ENCODE results near the gene FAM50B.

FAM50B gene

DNA sequence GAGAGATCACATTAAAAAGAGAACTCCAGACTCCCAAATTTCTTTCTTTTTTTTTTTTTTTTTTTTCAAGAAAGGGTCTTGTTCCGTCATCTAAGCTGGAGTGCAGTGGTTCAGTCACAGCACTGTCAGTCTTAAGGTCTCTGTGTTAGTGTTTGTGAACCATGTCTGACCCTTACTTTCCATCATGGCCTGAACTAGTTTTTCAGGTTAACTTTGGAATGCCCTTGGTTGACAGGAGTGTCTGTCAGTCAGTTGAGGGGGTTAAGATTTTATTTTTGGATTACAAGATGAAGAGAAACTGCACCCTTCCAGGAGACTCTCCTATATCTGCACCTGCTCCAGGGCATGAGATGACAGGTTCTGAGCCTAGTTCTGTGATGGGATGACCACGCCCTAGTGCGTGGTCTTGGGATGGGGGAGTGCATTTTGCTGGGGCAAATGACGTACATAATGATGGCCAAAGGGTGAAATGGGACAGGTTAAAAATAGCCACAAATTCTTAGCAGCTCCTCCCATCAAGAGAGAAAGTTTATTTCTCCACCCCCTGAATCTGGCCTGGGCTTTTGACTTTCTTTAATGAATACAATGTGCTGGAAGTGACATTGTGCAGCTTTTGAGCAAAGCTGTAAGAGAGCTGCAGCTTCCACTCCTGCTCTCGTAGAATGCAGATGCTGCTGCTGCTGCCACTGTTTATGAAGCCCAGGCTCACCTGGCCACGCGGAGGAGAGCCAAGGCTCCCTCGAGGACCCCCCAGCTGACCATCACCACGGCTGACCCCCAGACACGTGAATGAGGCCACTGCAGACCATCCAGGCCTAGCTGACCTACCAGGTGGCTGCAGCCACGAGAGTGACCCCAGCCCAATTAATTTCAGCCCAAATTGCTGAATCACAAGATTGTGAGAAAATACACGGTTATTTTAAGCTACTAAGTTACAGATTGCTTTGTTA is 29.7 kb upstream of the FAM50B start:
- DNase-seq (ENCODE audit: low read depth) = no peak

DNA sequence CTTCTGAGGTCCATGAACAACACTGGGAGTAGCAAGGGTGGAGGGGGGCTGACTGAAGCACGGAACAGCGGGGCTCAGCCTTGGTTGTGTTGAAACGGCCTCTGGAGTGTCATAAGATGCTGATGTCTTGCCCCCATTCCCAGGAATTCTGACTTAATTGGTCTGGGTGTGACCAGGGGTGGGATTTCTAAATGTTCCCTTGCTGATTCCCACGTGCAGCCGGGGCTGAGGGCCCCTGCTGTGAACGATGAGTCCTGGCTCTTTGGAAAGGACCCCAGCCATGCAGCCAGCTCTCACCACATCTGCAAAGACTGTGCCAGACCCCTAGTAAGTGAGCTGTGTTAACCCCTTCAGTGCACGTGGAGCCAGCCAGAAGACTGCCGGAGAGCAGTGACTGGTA is 28.6 kb upstream of the FAM50B start:
- DNase-seq (ENCODE audit: low read depth) = no peak

DNA sequence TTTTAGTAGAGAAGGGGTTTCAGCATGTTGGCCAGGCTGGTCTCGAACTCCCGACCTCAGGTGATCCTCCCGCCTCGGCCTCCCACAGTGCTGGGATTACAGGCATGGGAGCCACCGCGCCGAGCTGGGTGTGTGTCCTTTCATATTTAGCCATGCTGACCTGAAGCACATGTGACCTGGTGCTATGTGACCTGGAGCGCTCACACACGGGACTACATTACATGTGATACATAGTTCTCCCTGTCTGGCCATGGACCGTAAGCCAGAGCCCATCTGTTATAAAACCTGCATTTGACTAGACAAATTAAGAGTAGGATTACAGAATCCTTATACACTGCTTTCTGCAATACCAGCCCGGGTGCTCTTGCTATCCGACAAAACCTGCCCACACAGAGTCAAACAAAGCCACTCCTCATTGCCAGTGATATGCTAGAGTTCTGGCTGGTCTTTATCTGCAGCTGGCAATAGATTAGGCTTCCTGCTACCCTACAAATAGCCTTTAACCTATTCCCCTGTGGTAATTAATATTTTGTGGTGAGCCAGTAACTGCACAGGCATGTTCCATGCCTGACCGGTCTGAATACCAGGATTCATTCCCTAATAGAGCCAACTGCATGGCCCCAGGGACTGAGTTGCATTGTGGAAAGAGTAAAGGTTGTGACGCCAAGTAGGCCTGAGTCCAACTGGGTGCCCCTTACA is 26.3 kb upstream of the FAM50B start:
- no peak for DNase-seq (ENCODE audit: low read depth)

DNA sequence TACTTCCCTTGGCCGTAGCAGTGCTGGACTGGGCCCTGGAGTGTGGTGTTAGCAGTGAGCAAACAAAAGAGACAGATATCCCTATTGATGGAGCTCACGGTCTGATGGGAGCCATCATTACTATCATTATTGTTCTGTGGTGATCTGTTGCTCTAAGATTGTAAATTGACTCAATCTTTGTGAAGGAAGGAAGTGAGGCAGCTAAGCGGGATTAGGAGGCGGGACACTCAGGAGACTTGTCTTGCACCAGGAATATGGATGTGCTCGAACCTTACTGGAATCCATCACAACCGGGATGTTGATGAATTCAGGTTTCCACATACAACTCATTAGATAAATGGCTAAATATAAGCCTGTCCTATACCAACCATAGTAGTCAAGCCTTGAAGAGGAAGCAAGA is 25.5 kb upstream of the FAM50B start:
- no peak for DNase-seq (ENCODE audit: low read depth)

DNA sequence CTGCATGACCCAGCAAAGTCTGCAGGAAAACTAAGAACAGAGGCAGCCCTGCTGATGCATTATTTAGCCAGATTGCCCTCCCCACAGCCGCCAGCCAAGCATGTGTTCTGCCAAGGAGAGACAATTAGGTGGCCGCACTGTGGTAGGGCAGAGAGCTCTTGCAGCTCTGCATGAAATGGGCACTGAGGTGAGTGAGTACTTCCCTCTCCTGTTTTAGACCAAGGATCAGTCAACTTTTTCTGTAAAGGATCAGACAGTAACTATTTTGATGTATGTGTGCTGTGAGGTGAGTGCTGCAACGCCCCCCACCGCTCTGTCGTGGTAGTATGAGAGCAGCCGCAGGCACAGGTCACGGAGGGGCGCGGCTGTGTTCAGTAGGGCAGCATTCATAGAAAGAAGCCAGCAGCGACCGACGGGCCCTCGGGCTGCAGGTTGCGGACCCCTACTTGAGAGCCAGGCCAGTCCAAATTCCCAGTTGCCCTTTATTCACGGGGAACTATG is 23.8 kb upstream of the FAM50B start:
- DNase-seq (ENCODE audit: low read depth) = no peak

DNA sequence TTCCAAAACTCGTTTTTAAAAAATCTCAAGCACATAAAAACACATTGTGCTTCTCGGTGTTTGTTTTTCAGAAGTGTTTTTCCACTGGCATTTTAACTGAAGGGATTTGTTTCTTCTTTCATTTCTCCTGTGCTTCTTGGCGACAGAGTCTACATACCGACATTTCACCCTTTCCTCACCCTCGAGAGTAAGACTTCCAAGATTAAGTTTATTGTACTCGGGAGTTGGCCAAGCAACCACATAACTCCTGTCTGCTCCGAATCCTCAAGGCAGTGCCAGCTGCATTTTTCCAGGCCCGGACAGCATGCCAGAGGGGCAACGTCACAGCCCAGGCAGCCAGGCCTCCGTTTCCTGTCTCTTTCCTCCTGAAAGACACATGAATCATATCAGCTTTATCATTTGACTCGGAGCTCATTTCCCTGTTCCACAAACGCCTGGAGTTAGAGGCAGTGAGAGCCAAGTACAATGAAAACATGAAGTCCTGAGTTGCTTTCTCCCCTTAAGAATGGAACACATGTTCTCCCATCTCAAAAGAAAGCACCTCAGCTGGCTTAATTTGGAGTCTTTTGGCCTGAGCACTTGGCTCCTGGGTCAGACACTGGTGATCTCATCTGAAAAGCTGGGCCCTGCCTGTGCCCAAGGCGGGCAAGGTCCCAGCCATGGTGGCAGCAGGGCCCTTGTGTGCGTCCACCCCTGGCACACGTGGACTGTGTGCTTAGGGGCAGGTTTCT is 23.2 kb upstream of the FAM50B start:
- DNase-seq (ENCODE audit: low read depth) = no peak

DNA sequence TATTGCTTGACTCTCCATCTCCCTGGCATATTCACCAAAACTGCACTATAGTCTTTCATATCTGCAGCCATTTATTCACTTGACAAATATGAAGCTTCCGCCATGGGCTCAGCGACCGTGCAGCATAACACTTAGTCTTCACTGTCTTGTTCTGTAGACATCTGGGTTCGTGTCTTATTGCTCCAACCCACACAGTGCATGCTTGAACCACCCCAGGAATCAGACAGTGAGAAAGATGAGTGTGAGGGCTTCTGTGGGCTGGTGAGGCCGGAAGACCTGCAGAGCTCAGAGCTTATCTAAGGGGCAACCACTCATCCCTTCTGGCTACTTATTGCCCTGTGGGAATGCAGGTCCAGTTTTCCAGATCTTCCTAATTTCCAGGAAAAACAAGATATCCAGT is 19.9 kb upstream of the FAM50B start:
- DNase-seq (ENCODE audit: low read depth) = no peak

DNA sequence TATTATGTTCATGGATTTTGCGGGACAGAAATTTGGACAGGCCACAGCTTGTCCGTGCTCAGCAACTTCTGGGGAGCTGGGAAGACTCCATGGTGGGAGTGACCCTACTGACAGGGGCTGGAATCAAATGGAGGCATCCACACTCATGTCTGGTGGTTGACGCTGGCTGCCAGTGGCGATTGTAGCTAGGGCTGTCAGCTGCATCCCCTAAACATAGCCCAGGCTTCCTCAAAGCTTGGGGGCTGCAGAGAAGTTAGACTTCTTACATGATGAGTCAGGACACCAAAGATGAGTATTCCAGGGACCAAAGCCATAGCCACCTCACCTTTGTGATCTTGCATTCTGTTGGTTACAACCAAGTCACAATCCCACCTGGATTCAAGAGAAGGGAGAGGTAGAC is 18.4 kb upstream of the FAM50B start:
- DNase-seq (ENCODE audit: low read depth) = no peak

DNA sequence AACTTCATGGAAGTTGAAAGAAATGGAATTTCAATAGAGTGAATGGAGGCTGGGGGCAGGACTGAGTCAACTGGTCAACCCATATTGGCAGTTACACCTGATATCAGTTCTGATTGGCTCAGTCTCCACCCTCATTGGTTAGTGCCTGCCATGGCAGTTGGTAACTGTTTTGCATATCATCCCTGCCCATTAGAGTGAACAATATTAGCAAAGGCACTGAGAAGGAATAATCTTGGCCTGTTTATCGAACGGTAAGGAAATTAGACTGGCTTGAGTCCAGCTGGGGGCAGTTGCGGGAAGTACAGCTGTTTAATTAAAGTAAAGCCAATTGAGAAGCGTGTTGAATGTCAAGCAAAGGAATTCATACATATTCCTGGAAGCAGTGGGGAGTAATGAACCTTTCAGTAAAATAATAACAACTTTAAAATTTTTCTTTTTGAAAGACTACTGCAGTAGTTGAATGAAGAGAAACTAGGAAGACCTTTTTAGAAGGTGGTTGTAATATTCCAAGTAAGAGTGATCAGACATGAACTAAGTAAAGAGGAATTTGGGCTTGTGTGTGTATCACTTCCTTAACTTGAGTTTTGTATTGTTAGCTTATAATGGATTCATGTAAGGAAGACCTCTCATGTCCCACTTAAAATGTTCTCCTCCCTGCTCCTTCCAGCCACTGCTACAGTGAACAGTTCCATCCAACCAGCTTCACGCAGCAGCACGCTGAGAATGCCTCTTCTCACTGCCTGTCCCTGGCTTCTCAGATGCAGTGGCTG is 17.2 kb upstream of the FAM50B start:
- no peak for DNase-seq (ENCODE audit: low read depth)

DNA sequence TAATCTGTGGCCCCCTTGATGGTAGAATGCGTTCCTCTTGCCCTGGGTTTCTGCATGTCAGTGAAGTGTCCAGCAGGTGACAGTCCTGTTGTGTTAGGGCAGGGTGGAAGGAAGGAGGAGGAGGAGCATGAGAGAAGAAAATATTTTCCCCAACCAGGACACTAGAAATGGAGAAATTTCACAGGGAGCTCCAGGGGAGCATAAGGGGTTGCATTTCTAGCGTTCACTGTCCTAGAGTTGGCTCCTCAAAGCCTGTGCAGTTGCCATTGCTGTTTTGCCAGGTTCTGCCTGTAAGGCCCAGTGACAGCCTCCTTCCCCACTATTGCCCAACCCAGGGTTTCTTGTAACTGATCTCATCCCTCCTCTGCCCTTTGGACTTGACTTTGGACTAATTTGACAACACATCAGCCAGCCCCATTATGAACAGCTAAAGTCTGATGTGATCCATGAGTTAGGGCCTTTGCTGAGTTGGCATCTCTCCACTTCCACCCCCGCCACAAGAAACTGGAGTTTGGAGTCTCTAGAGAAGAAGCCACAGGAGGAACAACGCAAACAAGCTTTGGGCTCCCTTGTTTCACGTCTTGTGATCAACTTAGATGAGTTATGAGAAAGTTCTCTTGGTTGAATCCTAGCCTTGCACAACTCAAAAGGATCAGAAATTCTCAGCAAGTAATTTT is 14.0 kb upstream of the FAM50B start:
- no peak for DNase-seq (ENCODE audit: low read depth)

DNA sequence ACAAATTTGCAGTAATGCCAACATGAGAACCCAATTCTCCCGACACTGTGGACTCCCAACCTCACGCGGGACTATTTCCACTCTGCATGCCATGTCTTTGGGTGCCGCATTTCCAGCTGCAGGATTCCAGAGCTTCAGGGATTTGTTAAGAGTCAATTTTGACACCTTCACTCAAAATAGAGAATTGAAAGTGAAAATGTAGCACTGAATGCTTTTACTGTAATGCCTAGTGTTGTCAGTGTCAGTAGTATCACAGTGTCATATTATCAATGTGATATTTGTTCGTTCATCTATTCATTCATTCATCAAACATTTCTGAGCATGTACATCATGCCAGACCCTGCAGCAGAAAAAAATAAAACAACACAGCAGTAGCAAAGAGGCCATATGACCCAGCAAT is 13.4 kb upstream of the FAM50B start:
- DNase-seq (ENCODE audit: low read depth) = no peak

DNA sequence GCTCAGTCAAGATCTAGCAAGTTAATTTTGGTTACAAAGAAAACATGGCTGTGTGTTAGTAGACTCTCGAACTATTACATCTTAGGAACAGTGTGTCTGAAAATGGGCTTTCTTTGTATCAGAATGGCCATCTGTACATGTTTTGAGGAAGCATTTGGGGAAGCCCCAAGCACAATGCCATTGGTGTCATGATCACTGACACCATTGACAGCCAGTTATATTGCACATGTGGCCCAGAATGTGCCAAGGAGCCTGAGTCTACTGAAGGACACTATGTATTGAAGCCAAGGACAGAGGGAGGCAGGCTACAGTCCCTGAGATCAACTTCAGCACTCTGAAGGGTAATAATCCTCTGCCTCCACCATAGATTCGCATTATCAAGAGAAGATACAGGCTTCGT is 12.6 kb upstream of the FAM50B start:
- DNase-seq (ENCODE audit: low read depth) = no peak

DNA sequence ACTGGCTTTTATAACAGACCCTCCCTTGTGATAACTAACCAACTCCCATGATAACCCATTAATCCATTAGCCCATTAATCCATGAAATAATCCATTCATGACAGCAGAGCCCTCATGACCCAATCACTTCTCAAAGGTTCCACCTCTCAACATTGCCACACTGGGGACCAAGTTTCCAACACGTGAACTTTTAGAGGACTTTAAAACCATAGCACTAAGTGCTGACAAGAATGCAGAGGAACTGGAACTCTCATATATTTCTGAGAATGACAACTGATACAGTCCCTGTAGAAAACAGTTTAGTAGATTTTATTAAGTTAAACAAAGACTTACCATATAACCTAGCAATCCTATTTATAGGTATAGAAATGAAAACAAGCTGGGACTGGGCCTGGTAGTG is 11.4 kb upstream of the FAM50B start:
- DNase-seq (ENCODE audit: low read depth) = no peak

DNA sequence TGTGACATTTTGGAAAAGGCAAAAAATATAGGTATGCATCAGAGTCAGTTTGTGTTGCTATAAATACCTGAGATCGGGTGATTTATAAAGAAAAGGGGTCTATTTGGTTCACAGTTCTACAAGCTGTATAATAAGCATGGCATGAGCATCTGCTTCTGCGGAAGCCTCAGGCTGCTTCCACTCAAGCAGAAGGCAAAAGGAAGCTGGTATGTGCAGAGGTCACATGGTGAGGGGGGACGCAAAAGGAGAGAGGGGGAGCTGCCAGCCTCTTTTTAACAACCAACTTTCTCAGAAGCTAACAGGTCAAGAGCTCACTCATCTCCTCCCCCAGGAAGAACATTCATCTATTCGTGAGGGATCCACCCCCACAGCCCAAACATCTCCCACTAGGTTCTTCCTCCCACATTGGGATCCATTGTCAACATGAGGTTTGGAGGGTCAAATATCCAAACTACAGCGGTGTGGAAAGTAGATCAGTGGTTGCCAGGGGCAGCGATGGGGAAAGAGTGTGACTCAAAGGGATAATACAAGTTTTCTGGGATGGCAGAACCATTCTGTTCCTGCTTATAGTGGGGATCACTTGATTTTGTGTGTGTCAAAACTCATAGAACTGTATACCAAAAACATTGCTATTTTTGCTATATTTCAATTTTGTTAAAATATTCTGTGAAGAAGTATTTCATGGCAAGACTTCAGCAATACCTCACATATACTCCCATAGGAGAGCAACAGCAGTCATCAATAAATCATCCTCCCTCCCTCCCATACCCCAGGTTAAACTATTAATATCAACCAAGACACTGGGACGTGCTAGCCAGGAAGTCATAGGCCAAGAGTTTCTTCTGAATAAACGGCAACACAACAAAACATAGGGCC is 9.9 kb upstream of the FAM50B start:
- DNase-seq (ENCODE audit: low read depth) = no peak

DNA sequence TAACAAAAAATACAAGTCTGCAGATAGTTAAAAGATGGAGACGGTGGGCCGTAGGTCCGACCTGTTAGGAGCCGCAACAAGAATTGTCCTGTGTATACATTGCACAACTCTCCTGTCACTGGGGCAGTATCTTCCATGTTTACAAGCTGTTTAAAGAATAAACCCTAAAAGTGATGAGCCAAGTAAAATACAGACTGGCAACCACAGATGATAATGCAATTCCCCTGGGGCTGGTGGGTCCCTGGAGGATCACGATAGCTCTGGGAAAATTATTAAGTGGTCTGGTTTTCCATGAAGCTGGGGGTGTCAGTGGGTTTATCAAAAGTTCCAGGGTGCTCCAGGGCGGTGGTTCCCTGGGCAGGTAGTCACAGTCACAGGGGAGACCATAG is 8.1 kb upstream of the FAM50B start:
- DNase-seq (ENCODE audit: low read depth) = no peak

DNA sequence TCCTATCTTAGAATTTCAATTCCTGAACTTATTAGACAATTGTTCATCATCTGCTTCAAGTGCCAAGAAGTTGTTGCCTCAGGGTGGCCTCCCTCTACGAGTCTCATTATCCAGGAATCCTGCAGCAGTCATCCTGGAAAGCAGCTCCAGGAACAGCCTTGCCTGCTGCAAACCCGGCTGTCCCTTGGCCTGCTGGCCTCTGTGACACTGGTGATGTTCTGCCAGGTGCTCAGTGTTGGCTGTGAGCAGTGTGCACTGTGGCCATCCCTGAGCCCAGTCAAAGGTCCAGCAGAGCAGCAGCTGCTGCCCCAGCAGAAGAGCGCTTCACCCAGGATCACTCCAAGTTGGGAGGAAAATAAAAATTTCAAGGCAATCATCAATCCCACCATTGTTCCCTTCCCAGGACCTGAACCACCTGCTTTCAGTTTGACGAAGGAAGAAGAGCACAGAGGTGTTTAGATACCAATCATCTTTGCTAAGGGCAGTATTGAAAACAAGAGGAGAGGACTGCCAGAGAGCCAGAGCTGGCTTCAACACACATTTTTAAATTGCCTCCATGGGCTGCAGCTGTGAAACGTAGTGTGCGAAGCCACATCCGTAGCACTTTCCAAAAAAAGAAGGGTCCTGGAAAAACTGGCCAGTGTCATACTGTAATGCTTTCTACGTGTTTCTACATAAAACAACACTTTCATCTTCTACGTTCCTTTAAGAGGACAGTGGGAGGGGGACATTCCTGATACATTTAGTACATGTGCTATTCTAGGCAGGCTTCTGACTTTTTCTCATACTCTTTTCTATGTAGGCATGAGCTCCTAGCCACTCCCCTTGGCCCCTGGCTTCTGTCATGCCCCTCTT is 7.2 kb upstream of the FAM50B start:
- no peak for DNase-seq (ENCODE audit: low read depth)

DNA sequence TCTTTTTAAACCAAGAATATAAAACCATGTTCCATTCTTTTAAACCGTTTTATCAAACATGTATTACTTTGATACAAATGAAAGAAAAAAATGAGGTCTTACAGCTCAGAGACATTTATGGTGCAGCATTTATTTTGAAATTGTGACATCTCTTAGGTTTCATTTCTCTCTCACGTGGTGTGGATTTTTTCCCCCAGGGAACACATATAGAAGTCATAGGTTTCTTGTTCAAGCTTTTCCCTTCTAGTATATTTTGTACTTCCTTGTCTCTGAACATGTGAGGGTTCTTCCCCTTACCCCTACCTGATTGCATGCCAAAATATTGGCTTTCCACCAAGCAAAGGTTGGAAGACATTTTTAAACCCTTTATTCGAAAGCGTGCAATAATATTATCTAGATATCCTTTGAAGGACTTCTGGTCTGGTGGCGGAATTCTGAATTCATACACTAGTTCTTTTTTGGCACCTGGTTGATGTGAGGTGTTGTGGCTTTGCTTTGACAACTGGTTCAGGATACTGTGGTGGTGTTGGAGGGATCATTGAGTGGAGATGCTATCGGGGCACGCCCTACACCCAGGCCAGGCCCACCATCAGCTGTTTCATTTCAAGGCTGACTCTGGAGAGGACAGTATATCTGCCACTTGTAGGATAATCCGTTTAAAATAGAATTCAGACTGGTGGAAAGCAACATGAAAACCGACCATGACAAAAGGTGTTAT is 5.6 kb upstream of the FAM50B start:
- no peak for DNase-seq (ENCODE audit: low read depth)

DNA sequence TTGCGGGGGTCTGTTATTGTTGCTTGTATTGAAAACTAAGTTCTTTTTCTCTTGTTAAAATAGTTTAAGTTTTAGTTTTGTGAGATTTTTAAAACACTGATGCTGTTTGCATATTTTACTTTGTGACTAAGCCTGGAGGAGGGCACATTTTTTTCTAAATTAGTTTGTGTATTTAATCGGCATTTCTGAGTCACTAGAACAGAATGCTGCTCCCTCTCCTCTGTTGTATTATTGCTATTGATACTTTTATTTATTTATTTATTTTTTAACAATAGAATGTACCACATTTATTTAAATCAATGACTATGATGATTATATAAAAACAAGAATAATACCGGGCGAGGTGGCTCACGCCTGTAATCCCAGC is 5.1 kb upstream of the FAM50B start:
- DNase-seq (ENCODE audit: low read depth) = no peak

DNA sequence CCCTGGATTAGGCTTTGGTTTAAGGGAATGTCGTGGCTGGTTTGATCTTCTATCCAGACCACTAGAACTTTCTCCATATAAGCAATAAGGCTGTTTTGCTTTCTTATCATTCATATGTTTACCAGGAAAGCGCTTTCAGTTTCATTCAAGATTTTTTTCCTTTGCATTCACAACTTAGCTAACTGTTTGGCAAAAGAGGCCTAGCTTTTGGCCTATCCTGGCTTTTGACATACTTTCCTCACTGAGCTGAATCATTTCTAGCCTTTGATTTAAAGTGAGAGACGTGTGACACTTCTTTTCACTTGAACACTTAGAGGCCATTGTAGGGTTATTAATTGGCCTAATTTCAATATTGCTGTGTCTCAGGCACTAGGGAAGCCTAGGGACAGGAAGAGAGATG is 1.7 kb upstream of the FAM50B start:
- DNase-seq (ENCODE audit: low read depth) = no peak

Data from stimulated activated CD4-positive, alpha-beta T cell treated with anti-CD3 and anti-CD28 coated beads, Interleukin-2, amount 100 ng/mL, for 4 hours (primary cell).